HG03064 (cell line): ENCODE results near the gene CFAP20.
"Not testable (repeated sequence)": the region's sequence is repeated elsewhere in the genome, so short reads cannot be mapped to it uniquely, and the experiment has no call there.

ENCODE experiments used
- ATAC-seq: cut with Tn5 transposase; IDR thresholded peaks from one replicate; pipeline ENCODE4 v1.9.1; 2021; ENCODE audit warnings: low read depth; ENCODE audit not compliant: unreplicated experiment

Gene CFAP20

GRCh38 chr16:58099097-58099955 is 29.9 kb downstream of the CFAP20 start:
- ATAC-seq = no peak

GRCh38 chr16:58098207-58099096 is 30.7 kb downstream of the CFAP20 start:
- ATAC-seq = no peak

DNA sequence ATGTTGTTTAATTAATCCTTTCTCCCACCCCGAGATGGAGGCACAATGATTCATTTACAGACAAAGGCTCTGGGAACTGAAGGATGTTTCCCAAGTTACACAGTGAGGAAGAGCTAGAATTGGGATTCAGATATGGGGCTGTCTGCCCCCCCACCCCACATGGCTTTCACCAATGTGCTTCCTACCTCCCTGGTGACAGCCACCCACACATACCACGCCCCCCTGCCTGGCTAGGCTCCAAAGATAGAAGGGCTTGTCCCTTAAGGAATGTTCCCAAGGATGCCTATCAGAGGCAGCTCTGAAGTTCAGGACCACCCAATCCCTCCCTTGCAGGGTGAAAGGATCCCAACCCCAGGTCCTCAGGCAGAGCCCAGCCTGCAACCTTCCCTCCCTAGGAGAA is 32.9 kb downstream of the CFAP20 start:
- ATAC-seq = no peak

DNA sequence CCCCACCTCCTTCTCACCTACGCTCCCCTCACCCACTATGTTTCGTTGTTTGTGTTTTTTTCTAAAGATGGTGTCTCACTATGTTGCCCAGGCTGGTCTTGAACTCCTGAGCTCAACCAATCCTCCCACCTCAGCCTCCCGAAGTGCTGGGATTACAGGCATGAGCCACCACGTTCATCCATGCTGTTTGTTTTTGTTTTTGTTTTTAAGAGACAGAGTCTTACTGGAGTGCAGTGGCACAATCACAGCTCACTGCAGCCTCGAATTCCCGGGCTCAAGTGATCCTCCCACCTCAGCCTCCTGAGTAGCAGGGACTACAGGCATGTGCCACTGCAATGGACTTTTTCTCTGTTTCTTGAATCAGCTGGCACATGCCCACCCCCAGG is 33.6 kb downstream of the CFAP20 start:
- not testable (repeated sequence) for ATAC-seq

GRCh38 chr16:58094791-58095574 is 34.2 kb downstream of the CFAP20 start:
- ATAC-seq = no peak

DNA sequence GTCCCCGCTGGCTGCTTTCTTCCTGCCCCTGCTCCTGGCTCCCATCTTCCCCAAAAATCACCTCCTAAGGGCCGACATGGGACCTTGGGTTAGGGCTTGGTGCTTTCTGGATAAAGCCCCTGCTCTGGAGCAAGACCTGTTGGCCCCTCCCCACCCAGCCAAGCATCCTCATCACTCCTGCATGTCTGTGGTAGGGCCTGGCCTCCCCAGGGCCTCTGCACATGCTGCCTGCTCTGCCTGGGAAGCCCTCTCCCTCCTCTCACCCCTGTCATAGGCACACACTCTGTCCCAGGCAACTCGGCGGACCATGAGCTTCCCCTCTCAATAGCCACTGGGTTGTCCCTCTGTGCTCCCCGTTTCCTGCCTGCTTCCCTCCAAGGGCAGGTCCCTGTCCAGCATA is 35.2 kb downstream of the CFAP20 start:
- no peak for ATAC-seq

- not testable (repeated sequence) for ATAC-seq
These were observed 38.8 kb downstream of the CFAP20 start for GRCh38 chr16:58090396-58090795.

GRCh38 chr16:58088091-58088490 is 41.1 kb downstream of the CFAP20 start:
- no peak for ATAC-seq

DNA sequence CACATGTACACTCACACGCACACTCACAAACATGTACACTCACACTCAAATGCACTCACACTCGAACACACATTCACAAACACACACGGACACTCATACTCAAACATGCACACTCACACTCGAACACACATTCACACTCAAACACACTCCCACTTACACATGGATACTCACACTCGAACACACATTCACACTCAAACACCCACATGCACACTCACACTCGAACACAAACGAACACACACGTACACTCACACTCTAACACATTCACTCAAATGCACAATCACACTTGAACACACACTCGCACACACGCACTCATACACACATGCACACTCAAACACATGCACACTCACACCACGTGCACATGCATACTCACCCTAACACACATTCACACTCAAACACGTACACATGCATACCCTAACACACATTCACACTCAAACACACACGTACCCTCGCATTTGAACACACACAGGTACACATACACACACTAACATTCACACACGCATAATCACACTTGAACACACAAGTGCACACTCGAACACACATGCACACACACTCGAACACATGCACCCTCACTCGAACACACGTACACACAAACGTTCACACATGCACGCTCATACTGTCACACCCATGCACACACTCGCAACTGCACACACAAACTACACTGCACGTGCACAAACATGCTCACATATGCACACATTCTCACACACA is 41.8 kb downstream of the CFAP20 start:
- no peak for ATAC-seq

GRCh38 chr16:58086381-58087208 is 42.6 kb downstream of the CFAP20 start:
- no peak for ATAC-seq

DNA sequence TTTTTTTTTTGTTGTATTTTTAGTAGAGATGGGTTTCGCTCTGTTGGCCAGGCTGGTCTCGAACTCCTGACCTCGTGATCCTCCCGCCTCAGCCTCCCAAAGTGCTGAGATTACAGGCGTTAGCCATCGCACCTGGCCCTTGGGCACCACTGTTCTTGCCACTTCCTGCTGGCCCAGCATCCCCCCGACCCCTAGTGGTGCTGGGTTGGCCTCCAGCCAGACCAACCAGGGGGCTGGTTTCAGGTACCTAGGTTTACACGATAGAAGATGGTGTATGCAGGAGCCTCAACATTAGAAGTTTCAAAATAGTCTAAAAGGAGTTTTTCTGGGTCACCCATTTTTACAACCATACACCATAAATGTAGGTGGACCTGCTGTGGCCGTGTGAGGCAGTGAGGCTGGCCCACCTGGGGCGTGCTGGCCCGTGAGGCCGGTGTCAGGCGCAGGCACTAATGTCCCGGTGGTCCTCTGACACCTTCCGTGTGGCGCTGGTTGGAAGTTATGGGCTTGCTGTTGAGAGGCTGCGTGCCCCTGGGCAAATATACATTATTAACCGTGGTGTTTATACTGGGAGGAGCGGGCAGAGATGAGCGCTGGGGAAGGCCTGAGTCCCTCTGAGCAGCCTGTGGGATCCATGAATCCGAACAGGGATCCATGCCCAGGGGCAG is 43.5 kb downstream of the CFAP20 start:
- no peak for ATAC-seq

DNA sequence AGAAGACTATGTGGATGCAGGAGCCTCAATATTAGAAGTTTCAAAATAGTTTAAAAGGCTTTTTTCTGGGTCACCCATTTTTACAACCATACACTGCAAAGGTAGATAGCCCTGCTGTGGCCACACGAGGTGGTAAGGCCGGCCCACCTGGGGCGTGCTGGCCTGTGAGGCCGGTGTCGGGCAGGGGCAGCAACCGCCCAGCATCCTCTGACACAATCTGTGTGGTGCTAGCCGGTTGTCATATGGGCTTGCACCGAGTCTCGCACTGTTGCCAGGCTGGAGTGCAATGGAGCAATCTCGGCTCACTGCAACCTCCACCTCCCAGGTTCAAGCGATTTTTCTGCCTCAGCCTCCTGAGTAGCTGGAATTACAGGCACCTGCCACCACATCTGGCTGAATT is 44.0 kb downstream of the CFAP20 start:
- ATAC-seq = no peak

DNA sequence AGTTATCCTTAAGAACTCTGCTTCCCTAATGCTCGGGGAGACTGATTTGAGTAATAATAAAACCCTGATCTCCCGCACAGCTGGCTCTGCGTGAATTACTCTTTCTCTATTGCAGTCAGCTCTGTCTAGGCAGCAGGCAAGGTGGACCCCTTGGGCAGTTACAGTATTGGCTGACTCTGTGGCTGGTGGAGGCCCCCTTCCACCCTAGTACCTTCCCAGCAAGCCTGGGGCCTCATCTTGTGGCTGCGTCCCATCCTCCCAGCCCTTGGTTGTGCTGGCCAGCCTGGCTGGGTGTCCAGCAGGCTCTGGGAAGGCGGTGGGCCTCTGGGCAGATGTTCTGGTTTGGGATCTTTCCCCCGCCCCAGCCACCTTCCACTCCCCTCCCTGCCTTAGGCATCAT is 44.5 kb downstream of the CFAP20 start:
- no peak for ATAC-seq

DNA sequence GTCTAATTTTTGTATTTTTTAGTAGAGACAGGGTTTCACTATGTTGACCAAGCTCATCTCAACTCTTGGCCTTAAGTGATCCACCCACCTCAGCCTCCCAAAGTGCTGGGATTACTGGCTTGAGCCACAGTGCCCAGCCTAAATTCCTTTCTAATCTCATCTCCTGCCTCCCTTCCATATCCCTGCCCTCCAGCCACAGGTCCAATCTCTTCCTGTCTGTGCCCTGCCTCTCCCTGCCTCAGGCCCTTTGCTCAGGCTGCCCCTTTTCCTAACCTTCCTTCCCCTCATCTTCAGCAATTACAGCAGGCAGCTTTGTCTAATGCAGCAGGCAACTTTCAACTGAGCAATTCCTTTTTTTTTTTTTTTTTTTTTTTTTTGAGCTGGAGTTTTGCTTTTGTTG is 46.8 kb downstream of the CFAP20 start:
- ATAC-seq = no peak

GRCh38 chr16:58080657-58081056 is 48.5 kb downstream of the CFAP20 start:
- not testable (repeated sequence) for ATAC-seq

GRCh38 chr16:58077796-58078195 is 51.4 kb downstream of the CFAP20 start:
- ATAC-seq = no peak

- no peak for ATAC-seq
These were observed 52.7 kb downstream of the CFAP20 start for GRCh38 chr16:58076514-58076913.

DNA sequence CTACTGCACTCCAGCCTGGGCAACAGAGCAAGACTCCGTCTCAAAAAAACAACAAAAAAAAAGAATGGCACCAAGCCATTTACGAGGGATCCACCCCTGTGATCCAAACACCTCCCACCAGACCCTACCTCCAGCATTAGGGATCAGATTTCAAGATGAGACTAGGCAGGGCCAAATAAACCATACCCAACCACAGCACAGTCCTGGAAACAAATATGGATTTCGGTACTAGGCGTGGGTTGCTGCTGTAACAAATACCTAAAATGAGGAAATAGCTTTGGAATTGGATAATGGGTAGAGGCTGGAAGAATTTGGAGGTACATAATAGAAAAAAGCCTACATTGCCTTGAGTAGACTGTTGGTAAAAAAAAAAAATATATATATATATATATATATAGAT is 54.5 kb downstream of the CFAP20 start:
- no peak for ATAC-seq

DNA sequence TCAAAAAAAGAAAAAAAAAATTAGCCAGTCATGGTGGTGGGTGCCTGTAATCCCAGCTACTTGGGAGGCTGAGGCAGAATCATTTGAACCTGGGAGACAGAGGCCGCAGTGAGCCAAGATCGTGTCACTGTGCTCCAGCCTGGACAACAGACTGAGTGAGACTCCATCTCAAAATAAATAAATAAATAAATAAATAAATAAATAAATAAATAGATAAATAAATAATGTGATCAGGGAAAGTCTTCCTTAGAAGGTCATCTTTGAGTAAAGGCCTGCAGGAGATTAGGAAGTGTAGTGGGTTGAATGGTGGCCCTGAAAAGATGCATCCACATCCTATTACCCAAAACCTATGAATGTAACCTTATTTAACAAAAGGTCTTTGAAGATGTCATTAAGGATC is 56.1 kb downstream of the CFAP20 start:
- ATAC-seq = not testable (repeated sequence)
